NT2/D1 (cell line): ENCODE measurements around the gene HK3.

Source experiments
- SUZ12 ChIP-seq: IDR thresholded peaks from 2 replicates; pipeline ENCODE4 v1.6.1; 2011; ENCODE audit not compliant: insufficient read length, insufficient read depth; ENCODE audit errors: extremely low read depth
- YY1 ChIP-seq: IDR thresholded peaks from 2 replicates; pipeline ENCODE4 v1.6.1; 2011; ENCODE audit not compliant: insufficient read length, insufficient read depth
- ZNF274 ChIP-seq: IDR thresholded peaks from 2 replicates; pipeline ENCODE4 v1.6.1; 2011; ENCODE audit warnings: mild to moderate bottlenecking, low read depth, low read length

DNA sequence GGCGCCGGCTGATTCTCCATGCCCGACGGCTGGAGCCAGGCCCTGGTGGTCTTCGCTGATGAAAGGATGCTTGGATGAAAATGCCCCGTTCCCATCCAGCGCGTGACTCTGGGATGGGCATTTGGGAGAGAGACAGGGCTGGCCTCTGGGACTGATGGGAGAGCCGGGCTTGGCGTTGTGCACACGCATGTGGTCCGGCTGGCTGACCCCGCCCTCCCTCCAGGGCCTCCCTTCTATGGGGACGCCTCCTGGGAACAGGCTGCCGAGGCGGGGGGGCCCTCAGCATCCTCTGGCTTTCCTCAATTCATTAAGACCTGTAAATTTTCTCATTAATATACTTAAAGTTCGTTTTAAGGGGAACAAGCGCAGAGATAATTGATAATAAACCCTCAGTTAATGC, 52.0 kb downstream of the HK3 start:
- TF ChIP-seq YY1, result no peak
- no peak for TF ChIP-seq SUZ12
- TF ChIP-seq ZNF274, result no peak
